Colonic mucosa (tissue), 4 donors: ENCODE data around the gene MLLT10. TPM values are rescaled to one million over a fixed set of nuclear protein-coding genes. Genes with fewer than 3 reads are reported as not detected.

ENCODE experiments used
- DNase-seq: peaks from one replicate; pipeline ENCODE4 v3.0.0-alpha.2; 2020
- H3K27ac ChIP-seq: fragments of 200-600 bp; one replicate; pipeline ENCODE4 v1.8.0; 2021
- H3K27me3 ChIP-seq: fragments of 200-600 bp; one replicate; pipeline ENCODE4 v1.8.0; 2021
- H3K36me3 ChIP-seq: fragments of 200-600 bp; one replicate; pipeline ENCODE4 v1.8.0; 2021
- H3K4me1 ChIP-seq: fragments of 200-600 bp; one replicate; pipeline ENCODE4 v1.8.0; 2021; ENCODE audit warnings: mild to moderate bottlenecking
- H3K4me3 ChIP-seq: fragments of 200-600 bp; one replicate; pipeline ENCODE4 v1.8.0; 2021
- H3K9ac ChIP-seq, 2 donors: one replicate each; pipeline ENCODE4 v1.7.0; 2013; ENCODE audit warnings: control low read depth in 2 of 2, low read depth in 2 of 2, low read length in 2 of 2
- H3K9me3 ChIP-seq: fragments of 200-600 bp; one replicate; pipeline ENCODE4 v1.8.0; 2021
- CTCF ChIP-seq: fragments of 200-600 bp; IDR thresholded peaks from one replicate; pipeline ENCODE4 v1.8.0; 2022; ENCODE audit warnings: antibody characterized with exemption, mild to moderate bottlenecking
- intact Hi-C: fragments of 100-400 bp; cut with DNase I; formaldehyde crosslinking; loops from one replicate; pipeline ENCODE4 v1.14.1; 2022
- total RNA-seq, 2 donors: library from RNA; stranded (reverse); fragmentation: NEBNext Ultra II Directional in 1 of 2; extraction: Animal tissue kit (Norgen Biotek cat#: 25700) in 1 of 2; gene quantifications; one replicate each; pipeline ENCODE4 v1.2.1, GENCODE V29; 2021
- donor health status: healthy.
- donor health status: DM: no; HTN: no; CAD: no.
- donor health status: DM: no; HTN: no; CAD: no.

Gene MLLT10
- total RNA-seq, 2 donors from 2014 or later, result 17.8 to 25.1 TPM

GRCh38 chr10:21688870-21689269, 154.8 kb downstream of the MLLT10 start:
- Histone ChIP-seq H3K9me3 (no peaks in the 10 kb centered on the region), H3K9ac (no peak overlapping the region), H3K27me3 (no peaks in the 10 kb centered on the region), H3K27ac (no peak overlapping the region), H3K4me3 (no peak overlapping the region), H3K36me3 (no peaks in the 10 kb centered on the region), H3K4me1 (no peaks in the 10 kb centered on the region)
- no peak for TF ChIP-seq CTCF
- no peak for DNase-seq
- intact Hi-C loops, result no loop called here

GRCh38 chr10:21689881-21690280, 155.8 kb downstream of the MLLT10 start:
- H3K4me3 ChIP-seq, result no peak overlapping the region
- H3K27me3 ChIP-seq, result no peaks in the 10 kb centered on the region
- DNase-seq, result no peak
- no peak overlapping the region for H3K27ac ChIP-seq
- H3K4me1 ChIP-seq, result no peaks in the 10 kb centered on the region
- no peaks in the 10 kb centered on the region for H3K9me3 ChIP-seq
- TF ChIP-seq CTCF, result no peak
- no peak overlapping the region for H3K9ac ChIP-seq
- no peaks in the 10 kb centered on the region for H3K36me3 ChIP-seq
- intact Hi-C loops, result no loop called here

GRCh38 chr10:21692916-21693315, 158.9 kb downstream of the MLLT10 start:
- no peak overlapping the region for H3K27ac ChIP-seq
- intact Hi-C loops, result no loop called here
- no peak overlapping the region for H3K4me3 ChIP-seq
- no peaks in the 10 kb centered on the region for H3K4me1 ChIP-seq
- H3K36me3 ChIP-seq, result no peaks in the 10 kb centered on the region
- no peak overlapping the region for H3K9ac ChIP-seq
- H3K9me3 ChIP-seq, result no peaks in the 10 kb centered on the region
- no peak for TF ChIP-seq CTCF
- no peak for DNase-seq
- H3K27me3 ChIP-seq, result no peaks in the 10 kb centered on the region

GRCh38 chr10:21693418-21693817, 159.4 kb downstream of the MLLT10 start:
- Histone ChIP-seq H3K27me3 (no peaks in the 10 kb centered on the region), H3K27ac (no peak overlapping the region), H3K9ac (no peak overlapping the region), H3K4me1 (no peaks in the 10 kb centered on the region), H3K9me3 (no peaks in the 10 kb centered on the region), H3K4me3 (no peak overlapping the region), H3K36me3 (no peaks in the 10 kb centered on the region)
- no peak for TF ChIP-seq CTCF
- intact Hi-C loops, result no loop called here
- no peak for DNase-seq

- Histone ChIP-seq H3K4me3 (no peak overlapping the region), H3K27me3 (no peaks in the 10 kb centered on the region), H3K9ac (no peak overlapping the region), H3K4me1 (no peaks in the 10 kb centered on the region), H3K36me3 (no peaks in the 10 kb centered on the region), H3K27ac (no peak overlapping the region), H3K9me3 (no peaks in the 10 kb centered on the region)
- DNase-seq, result no peak
- no peak for TF ChIP-seq CTCF
- intact Hi-C loops, result no loop called here
Measured at GRCh38 chr10:21694631-21695030, 160.6 kb downstream of the MLLT10 start.

GRCh38 chr10:21696302-21696701, 162.3 kb downstream of the MLLT10 start:
- Histone ChIP-seq H3K9me3 (no peaks in the 10 kb centered on the region), H3K27me3 (no peaks in the 10 kb centered on the region), H3K36me3 (no peaks in the 10 kb centered on the region), H3K4me3 (no peak overlapping the region), H3K9ac (no peak overlapping the region), H3K4me1 (no peaks in the 10 kb centered on the region), H3K27ac (no peak overlapping the region)
- no peak for TF ChIP-seq CTCF
- DNase-seq, result no peak
- intact Hi-C loops, result no loop called here
